Adipocyte (in vitro differentiated cells): ENCODE measurements around the gene NALCN.

ENCODE experiments used
- DNase-seq: peaks from one replicate; pipeline ENCODE4 v3.0.0-alpha.2; 2015; ENCODE audit warnings: low read depth
- H3K27me3 ChIP-seq: replicated peaks from 2 replicates; pipeline ENCODE4 v1.7.0; 2013; ENCODE audit warnings: mild to moderate bottlenecking, low read length, moderate library complexity; ENCODE audit not compliant: control insufficient read depth, insufficient read depth
- H3K36me3 ChIP-seq: 2 replicates; pipeline ENCODE4 v1.7.0; 2013; ENCODE audit warnings: low read length, mild to moderate bottlenecking, moderate library complexity; ENCODE audit not compliant: control insufficient read depth, insufficient read depth, severe bottlenecking
- H3K4me1 ChIP-seq: 2 replicates; pipeline ENCODE4 v1.7.0; 2013; ENCODE audit warnings: mild to moderate bottlenecking, low read length, moderate library complexity; ENCODE audit not compliant: control insufficient read depth, insufficient read depth
- H3K4me3 ChIP-seq: 2 replicates; pipeline ENCODE4 v1.7.0; 2013; ENCODE audit warnings: mild to moderate bottlenecking, low read length, moderate library complexity
- H3K9ac ChIP-seq: 2 replicates; pipeline ENCODE4 v1.7.0; 2013; ENCODE audit warnings: mild to moderate bottlenecking, low read length, moderate library complexity
- H3K9me3 ChIP-seq: 2 replicates; pipeline ENCODE4 v1.7.0; 2013; ENCODE audit warnings: mild to moderate bottlenecking, low read length, moderate library complexity; ENCODE audit not compliant: control insufficient read depth

The NALCN gene

GRCh38 chr13:101447852-101448251, 31.5 kb upstream of the NALCN start:
- Histone ChIP-seq H3K9me3 (no peaks in the 10 kb centered on the region), H3K9ac (no peak overlapping the region), H3K4me1 (peaks cover 29% of the 10 kb centered on the region), H3K36me3 (no peaks in the 10 kb centered on the region), H3K4me3 (no peak overlapping the region), H3K27me3 (no peaks in the 10 kb centered on the region)
- no peak for DNase-seq

- Histone ChIP-seq H3K4me1 (no peaks in the 10 kb centered on the region), H3K9ac (no peak overlapping the region), H3K36me3 (no peaks in the 10 kb centered on the region), H3K27me3 (no peaks in the 10 kb centered on the region), H3K4me3 (no peak overlapping the region), H3K9me3 (no peaks in the 10 kb centered on the region)
- DNase-seq, result no peak
Observed at GRCh38 chr13:101434486-101434885, 18.2 kb upstream of the NALCN start.

GRCh38 chr13:101433895-101434294, 17.6 kb upstream of the NALCN start:
- Histone ChIP-seq H3K27me3 (no peaks in the 10 kb centered on the region), H3K9ac (no peak overlapping the region), H3K36me3 (no peaks in the 10 kb centered on the region), H3K9me3 (no peaks in the 10 kb centered on the region), H3K4me1 (no peaks in the 10 kb centered on the region), H3K4me3 (no peak overlapping the region)
- no peak for DNase-seq

- Histone ChIP-seq H3K4me3 (no peak overlapping the region), H3K9me3 (no peaks in the 10 kb centered on the region), H3K27me3 (no peaks in the 10 kb centered on the region), H3K4me1 (peaks cover 4% of the 10 kb centered on the region), H3K9ac (no peak overlapping the region), H3K36me3 (no peaks in the 10 kb centered on the region)
- no peak for DNase-seq
Observed at GRCh38 chr13:101429733-101430132, 13.4 kb upstream of the NALCN start.

GRCh38 chr13:101425623-101426022, 9.3 kb upstream of the NALCN start:
- H3K27me3 ChIP-seq, result no peaks in the 10 kb centered on the region
- no peak overlapping the region for H3K4me3 ChIP-seq
- H3K9me3 ChIP-seq, result no peaks in the 10 kb centered on the region
- DNase-seq, result no peak
- H3K4me1 ChIP-seq, result peaks cover 13% of the 10 kb centered on the region
- H3K36me3 ChIP-seq, result no peaks in the 10 kb centered on the region
- no peak overlapping the region for H3K9ac ChIP-seq

- H3K4me3 ChIP-seq, result no peak overlapping the region
- no peaks in the 10 kb centered on the region for H3K9me3 ChIP-seq
- no peak for DNase-seq
- no peak overlapping the region for H3K9ac ChIP-seq
- no peaks in the 10 kb centered on the region for H3K27me3 ChIP-seq
- peaks cover 13% of the 10 kb centered on the region for H3K4me1 ChIP-seq
- no peaks in the 10 kb centered on the region for H3K36me3 ChIP-seq
Observed at GRCh38 chr13:101425156-101425471, 8.8 kb upstream of the NALCN start.

GRCh38 chr13:101424381-101425155, 8.3 kb upstream of the NALCN start:
- peaks cover 13% of the 10 kb centered on the region for H3K4me1 ChIP-seq
- peak; percentile 48 for DNase-seq
- peak overlapping the region; percentile 13 for H3K4me3 ChIP-seq
- H3K36me3 ChIP-seq, result no peaks in the 10 kb centered on the region
- H3K9ac ChIP-seq, result no peak overlapping the region
- H3K27me3 ChIP-seq, result no peaks in the 10 kb centered on the region
- no peaks in the 10 kb centered on the region for H3K9me3 ChIP-seq

- Histone ChIP-seq H3K36me3 (no peaks in the 10 kb centered on the region), H3K27me3 (no peaks in the 10 kb centered on the region), H3K4me3 (no peak overlapping the region), H3K9me3 (no peaks in the 10 kb centered on the region), H3K4me1 (peaks cover 13% of the 10 kb centered on the region), H3K9ac (no peak overlapping the region)
- DNase-seq, result no peak
Observed at GRCh38 chr13:101423872-101424271, 7.6 kb upstream of the NALCN start.

- Histone ChIP-seq H3K27me3 (no peaks in the 10 kb centered on the region), H3K4me3 (no peak overlapping the region), H3K9me3 (no peaks in the 10 kb centered on the region), H3K4me1 (peaks cover 9% of the 10 kb centered on the region), H3K36me3 (no peaks in the 10 kb centered on the region), H3K9ac (no peak overlapping the region)
- DNase-seq, result peak; percentile 35
Observed at GRCh38 chr13:101417501-101417900, 1.2 kb upstream of the NALCN start.

GRCh38 chr13:101417043-101417406, 717 bp upstream of the NALCN start:
- Histone ChIP-seq H3K4me1 (peaks cover 9% of the 10 kb centered on the region), H3K4me3 (peak overlapping the region; percentile 88), H3K9ac (peak overlapping the region; percentile 83), H3K27me3 (no peaks in the 10 kb centered on the region), H3K36me3 (no peaks in the 10 kb centered on the region), H3K9me3 (no peaks in the 10 kb centered on the region)
- DNase-seq, result peak; percentile 55

GRCh38 chr13:101415358-101416174, 742 bp downstream of the NALCN start:
- H3K27me3 ChIP-seq, result no peaks in the 10 kb centered on the region
- H3K36me3 ChIP-seq, result no peaks in the 10 kb centered on the region
- H3K4me1 ChIP-seq, result peaks cover 9% of the 10 kb centered on the region
- DNase-seq, result no peak
- peak overlapping the region; percentile 88 for H3K4me3 ChIP-seq
- H3K9me3 ChIP-seq, result no peaks in the 10 kb centered on the region
- H3K9ac ChIP-seq, result no peak overlapping the region
